Gastrocnemius medialis (tissue), 4 donors: ENCODE measurements around the gene SPATA16. TPM values are rescaled to one million over a fixed set of nuclear protein-coding genes. Genes with fewer than 3 reads are reported as not detected.

Experiments used
- ATAC-seq, 2 donors: fragments of 150-250 bp; one replicate each; pipeline ENCODE4 v1.9.1; 2016
- DNase-seq, 2 donors: peaks; one replicate each; pipeline ENCODE4 v3.0.0-alpha.2; 2019
- H3K27ac ChIP-seq, 4 donors: fragments of 200-600 bp; sonication (generic); 1 replicate in 1 of 4; 2 replicates in 3 of 4; pipeline ENCODE4 v1.5.1; 2016 to 2018; ENCODE audit warnings: mild to moderate bottlenecking in 2 of 4, moderate library complexity in 1 of 4
- H3K27me3 ChIP-seq, 3 donors: fragments of 200-600 bp; sonication (generic) in 2 of 3; 1 replicate in 1 of 3; 2 replicates in 2 of 3; pipeline versions ENCODE4 v1.5.1 to v1.6.0; 2016 to 2019; ENCODE audit warnings: mild to moderate bottlenecking in 1 of 3, moderate library complexity in 1 of 3
- H3K36me3 ChIP-seq, 2 donors: fragments of 200-600 bp; sonication (generic) in 1 of 2; one replicate each; pipeline ENCODE4 v1.5.1; 2017 to 2018
- H3K4me1 ChIP-seq, 2 donors: fragments of 200-600 bp; sonication (generic) in 1 of 2; one replicate each; pipeline ENCODE4 v1.5.1; 2016 to 2017; ENCODE audit warnings: mild to moderate bottlenecking in 2 of 2
- H3K4me3 ChIP-seq, 4 donors: fragments of 200-600 bp; sonication (generic) in 3 of 4; 1 replicate in 1 of 4; 2 replicates in 3 of 4; pipeline ENCODE4 v1.5.1; 2016 to 2019; ENCODE audit warnings: mild to moderate bottlenecking in 2 of 4
- H3K9me3 ChIP-seq, 3 donors: fragments of 200-600 bp; sonication (generic) in 2 of 3; 1 replicate in 1 of 3; 2 replicates in 2 of 3; pipeline ENCODE4 v1.5.1; 2016 to 2019
- CTCF ChIP-seq, 5 experiments: fragments of 450-650 bp in 3 of 5; fragments of 200-600 bp in 2 of 5; sonication (generic) in 2 of 5; IDR thresholded peaks in 4 of 5; conservative IDR thresholded peaks in 1 of 5; 1 replicate in 4 of 5; 2 replicates in 1 of 5; pipeline ENCODE4 v1.5.1; 2016 to 2019; ENCODE audit warnings: antibody characterized with exemption in 5 of 5, mild to moderate bottlenecking in 3 of 5, moderate library complexity in 3 of 5
- POLR2A ChIP-seq, 2 donors: fragments of 450-650 bp; IDR thresholded peaks; one replicate each; pipeline ENCODE4 v1.6.1; 2017; ENCODE audit warnings: antibody characterized with exemption in 2 of 2, mild to moderate bottlenecking in 2 of 2, moderate library complexity in 2 of 2
- in situ Hi-C, 4 donors: fragments of 200-750 bp; cut with MboI; loops; one replicate each; pipeline versions ENCODE4 v1.15.0 to v1.8.0; 2017; ENCODE audit warnings: low sequenced_read_pairs in 4 of 4
- intact Hi-C: fragments of 100-400 bp; cut with DNase I; formaldehyde crosslinking; loops from one replicate; pipeline ENCODE4 v1.15.1; 2023; ENCODE audit warnings: low total_unique reads
- total RNA-seq, 4 donors: library from RNA; depleted of rRNA; stranded (reverse); fragments of >200 nt; gene quantifications; one replicate each; pipeline versions ENCODE4 v1.1.0 to v1.2.3, GENCODE V29; 2016

The SPATA16 gene
- total RNA-seq, 4 donors from 2014 or later: not detected

GRCh38 chr3:172958565-172958964 lies 182.5 kb downstream of the SPATA16 start:
- in situ Hi-C loops: no loop called here
- no peak overlapping the region for H3K4me3 ChIP-seq
- H3K36me3 ChIP-seq: no peaks in the 10 kb centered on the region

GRCh38 chr3:172953571-172953970 lies 187.5 kb downstream of the SPATA16 start:
- intact Hi-C loops (no loop called here), in situ Hi-C loops (no loop called here)
- H3K4me3 ChIP-seq: no peak overlapping the region
- no peaks in the 10 kb centered on the region for H3K9me3 ChIP-seq
- ATAC-seq (no peak), DNase-seq (no peak)
- H3K4me1 ChIP-seq: no peaks in the 10 kb centered on the region
- H3K36me3 ChIP-seq: no peaks in the 10 kb centered on the region
- H3K27ac ChIP-seq: no peak overlapping the region
- TF ChIP-seq CTCF (IDR thresholded peaks at IDR 0.05 in 4 of 5, conservative IDR thresholded peaks at IDR 0.05 in 1 of 5) (no peak), POLR2A (IDR thresholded peaks at IDR 0.05) (no peak)
- H3K27me3 ChIP-seq: no peaks in the 10 kb centered on the region

More at GRCh38 chr3:172958565-172958964, 182.5 kb downstream of the SPATA16 start:
- TF ChIP-seq CTCF (IDR thresholded peaks at IDR 0.05 in 4 of 5, conservative IDR thresholded peaks at IDR 0.05 in 1 of 5) (no peak), POLR2A (IDR thresholded peaks at IDR 0.05) (no peak)
- intact Hi-C loops: no loop called here
- Histone ChIP-seq H3K27me3 (no peaks in the 10 kb centered on the region), H3K27ac (no peak overlapping the region), H3K4me1 (no peaks in the 10 kb centered on the region), H3K9me3 (no peaks in the 10 kb centered on the region)
- ATAC-seq (no peak), DNase-seq (no peak)

- Histone ChIP-seq H3K4me3 (no peak overlapping the region), H3K4me1 (no peaks in the 10 kb centered on the region), H3K27me3 (no peaks in the 10 kb centered on the region), H3K9me3 (no peaks in the 10 kb centered on the region), H3K36me3 (no peaks in the 10 kb centered on the region), H3K27ac (no peak overlapping the region)
- DNase-seq (no peak), ATAC-seq (no peak)
- intact Hi-C loops (no loop called here), in situ Hi-C loops (no loop called here)
- TF ChIP-seq POLR2A (IDR thresholded peaks at IDR 0.05): no peak
Measured at GRCh38 chr3:172951511-172951910, 189.5 kb downstream of the SPATA16 start.

GRCh38 chr3:172946061-172946460 lies 195.0 kb downstream of the SPATA16 start:
- Histone ChIP-seq H3K36me3 (no peaks in the 10 kb centered on the region), H3K9me3 (no peaks in the 10 kb centered on the region), H3K4me1 (no peaks in the 10 kb centered on the region), H3K4me3 (no peak overlapping the region), H3K27me3 (no peaks in the 10 kb centered on the region), H3K27ac (no peak overlapping the region)
- no peak for DNase-seq
- TF ChIP-seq CTCF (IDR thresholded peaks at IDR 0.05 in 4 of 5, conservative IDR thresholded peaks at IDR 0.05 in 1 of 5): no peak
- no peak for TF ChIP-seq POLR2A (IDR thresholded peaks at IDR 0.05)
- no peak for ATAC-seq
- in situ Hi-C loops (no loop called here), intact Hi-C loops (no loop called here)

- intact Hi-C loops (no loop called here), in situ Hi-C loops (no loop called here)
- Histone ChIP-seq H3K4me1 (no peaks in the 10 kb centered on the region), H3K27me3 (no peaks in the 10 kb centered on the region), H3K27ac (no peak overlapping the region), H3K4me3 (no peak overlapping the region), H3K9me3 (no peaks in the 10 kb centered on the region), H3K36me3 (no peaks in the 10 kb centered on the region)
- TF ChIP-seq POLR2A (IDR thresholded peaks at IDR 0.05): no peak
- TF ChIP-seq CTCF (IDR thresholded peaks at IDR 0.05 in 4 of 5, conservative IDR thresholded peaks at IDR 0.05 in 1 of 5): no peak
- ATAC-seq (no peak), DNase-seq (no peak)
Measured at GRCh38 chr3:172939651-172940293, 201.3 kb downstream of the SPATA16 start.
